Measurements from ENCODE around the gene C2CD4B.
A peak's percentile ranks its signal among the peaks of the same experiment; 100 is the strongest.

The C2CD4B gene

GRCh38 chr15:62165104-62165792 lies at the start of gene C2CD4B:
Gene C2CD4B, minus strand, starts transcription at chr15:62165285. Its CDS starts 301 bp downstream, at chr15:62164984.
- DNase-seq = no peak

- no peak for DNase-seq
Measured at GRCh38 chr15:62212741-62213140, 47.7 kb upstream of the C2CD4B start.

- DNase-seq = no peak
Measured at GRCh38 chr15:62211348-62211747, 46.3 kb upstream of the C2CD4B start.

GRCh38 chr15:62209821-62210220 lies 44.7 kb upstream of the C2CD4B start:
- no peak for DNase-seq

- no peak for DNase-seq
Measured at GRCh38 chr15:62209322-62209721, 44.2 kb upstream of the C2CD4B start.

GRCh38 chr15:62208884-62209283 lies 43.8 kb upstream of the C2CD4B start:
- DNase-seq = no peak

- DNase-seq = no peak
Measured at GRCh38 chr15:62208367-62208766, 43.3 kb upstream of the C2CD4B start.

GRCh38 chr15:62190675-62191074 lies 25.6 kb upstream of the C2CD4B start:
- DNase-seq = no peak

- peak; percentile 44 for DNase-seq
Measured at GRCh38 chr15:62190274-62190673, 25.2 kb upstream of the C2CD4B start.

- no peak for DNase-seq
Measured at GRCh38 chr15:62188744-62189143, 23.7 kb upstream of the C2CD4B start.

- DNase-seq = no peak
Measured at GRCh38 chr15:62187910-62188309, 22.8 kb upstream of the C2CD4B start.

GRCh38 chr15:62187425-62187824 lies 22.3 kb upstream of the C2CD4B start:
- no peak for DNase-seq

- no peak for DNase-seq
Measured at GRCh38 chr15:62186578-62186977, 21.5 kb upstream of the C2CD4B start.

GRCh38 chr15:62183130-62183529 lies 18.0 kb upstream of the C2CD4B start:
- DNase-seq = no peak

- peak; percentile 43 for DNase-seq
Measured at GRCh38 chr15:62173215-62173614, 8.1 kb upstream of the C2CD4B start.

GRCh38 chr15:62171882-62172281 lies 6.8 kb upstream of the C2CD4B start:
- no peak for DNase-seq

GRCh38 chr15:62165793-62166375 lies 799 bp upstream of the C2CD4B start:
- no peak for DNase-seq

- no peak for DNase-seq
Measured at GRCh38 chr15:62164396-62165103, 535 bp downstream of the C2CD4B start.

- DNase-seq = no peak
Measured at GRCh38 chr15:62164014-62164395, 1.1 kb downstream of the C2CD4B start.

- DNase-seq = no peak
Measured at GRCh38 chr15:62163397-62164013, 1.6 kb downstream of the C2CD4B start.

GRCh38 chr15:62153228-62153627 lies 11.9 kb downstream of the C2CD4B start:
- DNase-seq = no peak

- DNase-seq = no peak
Measured at GRCh38 chr15:62150445-62150844, 14.6 kb downstream of the C2CD4B start.

GRCh38 chr15:62149729-62150128 lies 15.4 kb downstream of the C2CD4B start:
- DNase-seq = no peak

- DNase-seq = no peak
Measured at GRCh38 chr15:62147551-62147950, 17.5 kb downstream of the C2CD4B start.
